Measurements from ENCODE around the gene DGCR6L. TPM values are rescaled to one million over a fixed set of nuclear protein-coding genes. Genes with fewer than 3 reads are reported as not detected.
"Not testable (repeated sequence)": the region's sequence is repeated elsewhere in the genome, so short reads cannot be mapped to it uniquely, and the experiment has no call there.

Gene DGCR6L
- total RNA-seq, 4 donors from 2014 or later = 62.5 to 123 (median 90.8) TPM

DNA sequence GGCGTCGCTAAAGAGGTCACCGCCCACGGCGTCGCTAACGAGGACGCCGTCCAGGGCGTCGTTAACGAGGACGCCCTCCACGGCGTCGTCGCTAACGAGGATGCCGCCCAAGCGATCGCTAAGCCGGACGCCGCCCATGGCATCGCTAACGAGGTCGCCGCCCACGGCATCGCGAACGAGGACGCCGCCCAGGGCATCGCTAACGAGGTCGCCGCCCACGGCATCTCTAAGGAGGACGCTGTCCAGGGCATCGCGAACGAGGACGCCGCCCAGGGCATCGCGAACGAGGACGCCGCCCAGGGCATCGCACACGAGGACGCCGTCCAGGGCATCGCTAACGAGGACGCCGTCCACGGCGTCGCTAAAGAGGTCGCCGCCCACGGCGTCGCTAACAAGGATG lies 37.0 kb upstream of the DGCR6L start:
- WGBS, 2 donors = 92 to 96% methylated on average over 59 to 65 of the region's 66 CpGs
- H3K36me3 ChIP-seq; intact Hi-C loops (cut with DNase I); H3K27ac ChIP-seq; H3K27me3 ChIP-seq; H3K9me3 ChIP-seq; H3K4me3 ChIP-seq (replicated peaks in 1 of 3); DNase-seq; H3K4me1 ChIP-seq: not testable (repeated sequence)

DNA sequence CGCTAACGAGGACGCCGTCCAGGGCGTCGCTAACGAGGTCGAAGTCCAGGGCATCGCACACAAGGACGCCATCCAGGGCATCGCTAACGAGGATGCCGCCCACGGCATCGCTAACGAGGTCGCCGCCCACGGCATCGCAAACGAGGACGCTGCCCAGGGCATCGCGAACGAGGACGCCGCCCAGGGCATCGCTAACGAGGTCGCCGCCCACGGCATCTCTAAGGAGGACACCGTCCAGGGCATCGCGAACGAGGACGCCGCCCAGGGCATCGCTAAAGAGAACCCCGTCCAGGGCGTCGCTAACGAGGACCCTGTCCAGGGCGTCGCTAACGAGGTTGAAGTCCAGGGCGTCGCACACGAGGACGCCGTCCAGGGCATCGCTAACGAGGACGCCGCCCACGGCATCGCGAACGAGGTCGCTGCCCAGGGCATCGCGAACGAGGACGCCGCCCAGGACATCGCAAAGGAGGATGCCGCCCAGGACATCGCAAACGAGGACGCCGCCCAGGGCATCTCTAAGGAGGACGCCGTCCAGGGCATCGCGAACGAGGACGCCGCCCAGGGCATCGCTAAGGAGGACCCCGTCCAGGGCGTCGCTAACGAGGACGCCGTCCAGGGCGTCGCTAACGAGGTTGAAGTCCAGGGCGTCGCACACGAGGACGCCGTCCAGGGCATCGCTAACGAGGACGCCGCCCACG lies 36.2 kb upstream of the DGCR6L start:
- H3K4me1 ChIP-seq; intact Hi-C loops (cut with DNase I); H3K9me3 ChIP-seq; H3K27ac ChIP-seq; DNase-seq; H3K4me3 ChIP-seq (replicated peaks in 1 of 3); H3K36me3 ChIP-seq; H3K27me3 ChIP-seq: not testable (repeated sequence)
- WGBS, 2 donors = 91 to 92% methylated on average over 95 to 97 of the region's 98 CpGs

- H3K9me3 ChIP-seq = no peaks in the 10 kb centered on the region
- intact Hi-C loops (cut with DNase I) = no loop called here
- no peaks in the 10 kb centered on the region for H3K4me1 ChIP-seq
- TF ChIP-seq, protein P1, sequence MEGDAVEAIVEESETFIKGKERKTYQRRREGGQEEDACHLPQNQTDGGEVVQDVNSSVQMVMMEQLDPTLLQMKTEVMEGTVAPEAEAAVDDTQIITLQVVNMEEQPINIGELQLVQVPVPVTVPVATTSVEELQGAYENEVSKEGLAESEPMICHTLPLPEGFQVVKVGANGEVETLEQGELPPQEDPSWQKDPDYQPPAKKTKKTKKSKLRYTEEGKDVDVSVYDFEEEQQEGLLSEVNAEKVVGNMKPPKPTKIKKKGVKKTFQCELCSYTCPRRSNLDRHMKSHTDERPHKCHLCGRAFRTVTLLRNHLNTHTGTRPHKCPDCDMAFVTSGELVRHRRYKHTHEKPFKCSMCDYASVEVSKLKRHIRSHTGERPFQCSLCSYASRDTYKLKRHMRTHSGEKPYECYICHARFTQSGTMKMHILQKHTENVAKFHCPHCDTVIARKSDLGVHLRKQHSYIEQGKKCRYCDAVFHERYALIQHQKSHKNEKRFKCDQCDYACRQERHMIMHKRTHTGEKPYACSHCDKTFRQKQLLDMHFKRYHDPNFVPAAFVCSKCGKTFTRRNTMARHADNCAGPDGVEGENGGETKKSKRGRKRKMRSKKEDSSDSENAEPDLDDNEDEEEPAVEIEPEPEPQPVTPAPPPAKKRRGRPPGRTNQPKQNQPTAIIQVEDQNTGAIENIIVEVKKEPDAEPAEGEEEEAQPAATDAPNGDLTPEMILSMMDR (IDR thresholded peaks at IDR 0.05) = no peak
- no peak for TF ChIP-seq POLR2A (IDR thresholded peaks at IDR 0.05)
- H3K36me3 ChIP-seq = no peaks in the 10 kb centered on the region
- 91 to 94% methylated on average over 75 to 81 of the region's 81 CpGs for WGBS, 2 donors
- H3K27ac ChIP-seq = no peak overlapping the region
- no peaks in the 10 kb centered on the region for H3K27me3 ChIP-seq
- no peak for DNase-seq
- H3K4me3 ChIP-seq (replicated peaks in 1 of 3) = no peak overlapping the region
Measured at GRCh38 chr22:20354238-20354975, 34.5 kb upstream of the DGCR6L start.

DNA sequence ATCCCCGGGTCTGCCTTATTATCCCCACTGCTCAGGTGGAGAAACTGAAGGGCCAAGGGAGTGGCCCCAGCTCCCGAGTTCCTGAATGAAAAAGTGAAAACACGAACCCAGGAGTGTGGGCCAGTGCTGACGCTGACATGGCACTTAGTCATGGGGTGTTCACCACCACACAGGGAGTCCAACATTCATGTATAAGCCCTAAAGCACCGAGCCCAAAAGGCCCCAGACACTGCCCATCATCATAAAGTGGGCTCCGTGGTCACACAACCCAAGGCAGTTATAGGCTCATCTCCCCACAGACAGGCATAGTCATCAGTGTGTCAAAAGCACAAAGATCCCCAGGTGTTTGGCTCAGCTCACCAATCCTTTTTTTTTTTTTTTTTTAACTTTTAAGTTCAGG lies 32.7 kb upstream of the DGCR6L start:
- H3K27me3 ChIP-seq; DNase-seq; H3K4me1 ChIP-seq; intact Hi-C loops (cut with DNase I); H3K36me3 ChIP-seq; H3K4me3 ChIP-seq (replicated peaks in 1 of 3); H3K9me3 ChIP-seq; H3K27ac ChIP-seq: not testable (repeated sequence)
- WGBS, 2 donors = 84 to 89% methylated on average over 3 to 4 of the region's 6 CpGs

DNA sequence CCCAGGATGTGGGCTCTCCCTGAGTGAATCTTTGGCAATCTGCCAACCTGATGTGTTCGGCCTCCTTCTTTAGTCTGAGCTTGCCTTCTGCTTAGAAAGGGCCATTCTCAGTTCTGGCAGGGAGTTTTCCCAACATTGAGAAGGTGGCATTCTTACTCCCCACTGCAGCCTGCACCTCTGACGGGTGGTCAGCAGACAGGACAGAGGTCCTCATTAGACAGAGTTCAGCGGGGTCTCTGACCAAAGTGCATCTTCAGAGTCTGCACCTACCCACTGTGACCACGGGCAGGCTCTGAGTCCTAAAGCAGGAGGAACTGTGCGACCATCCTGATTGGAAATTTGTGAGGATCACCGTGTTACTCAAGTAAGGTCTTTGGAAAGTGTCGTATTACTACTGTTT lies 26.7 kb upstream of the DGCR6L start:
- DNase-seq; H3K36me3 ChIP-seq; H3K4me1 ChIP-seq; H3K4me3 ChIP-seq (replicated peaks in 1 of 3); H3K27me3 ChIP-seq; H3K9me3 ChIP-seq; H3K27ac ChIP-seq; intact Hi-C loops (cut with DNase I): not testable (repeated sequence)
- 58 to 94% methylated on average over 2 of the region's 7 CpGs for WGBS, 2 donors

DNA sequence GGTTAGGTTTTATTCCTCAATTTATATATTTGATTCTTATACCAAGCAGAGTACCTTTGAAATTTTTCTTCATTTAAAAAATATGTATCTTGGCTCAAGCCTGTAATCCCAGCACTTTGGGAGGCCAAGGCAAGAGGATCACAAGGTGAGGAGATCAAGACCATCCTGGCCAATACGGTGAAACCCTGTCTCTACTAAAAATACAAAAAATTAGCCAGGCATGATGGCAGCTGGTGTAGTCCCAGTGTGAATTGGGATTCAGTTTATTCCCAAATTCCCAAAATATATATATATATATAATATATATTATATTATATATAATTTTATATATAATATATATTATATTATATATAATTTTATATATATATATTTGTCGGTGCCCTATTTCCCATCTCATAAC lies 18.4 kb upstream of the DGCR6L start:
- H3K4me1 ChIP-seq; H3K36me3 ChIP-seq; H3K4me3 ChIP-seq (replicated peaks in 1 of 3); H3K27ac ChIP-seq; H3K27me3 ChIP-seq; intact Hi-C loops (cut with DNase I); DNase-seq; H3K9me3 ChIP-seq: not testable (repeated sequence)
- WGBS, 2 donors = 82 to 86% methylated on average over 2 of the region's 2 CpGs

GRCh38 chr22:20337807-20338206 lies 17.9 kb upstream of the DGCR6L start:
- H3K4me3 ChIP-seq (replicated peaks in 1 of 3); H3K27me3 ChIP-seq; H3K36me3 ChIP-seq; H3K4me1 ChIP-seq; H3K27ac ChIP-seq; DNase-seq; H3K9me3 ChIP-seq; intact Hi-C loops (cut with DNase I): not testable (repeated sequence)
- 83 to 85% methylated on average over 3 of the region's 3 CpGs for WGBS, 2 donors

DNA sequence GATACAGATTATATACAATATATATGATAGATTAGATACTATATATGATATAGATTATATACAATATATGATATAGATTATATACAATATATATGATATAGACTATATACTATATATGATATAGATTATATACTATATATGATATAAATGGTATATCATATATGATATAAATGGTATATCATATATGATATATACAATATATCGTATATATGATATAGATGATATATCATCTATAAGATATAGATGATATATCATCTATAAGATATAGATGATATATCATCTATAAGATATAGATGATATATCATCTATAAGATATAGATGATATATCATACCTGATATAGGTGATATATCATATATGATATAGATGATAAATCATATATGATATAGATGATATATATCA lies 16.7 kb upstream of the DGCR6L start:
- intact Hi-C loops (cut with DNase I); H3K27me3 ChIP-seq; H3K4me3 ChIP-seq (replicated peaks in 1 of 3); H3K9me3 ChIP-seq; H3K4me1 ChIP-seq; H3K27ac ChIP-seq; DNase-seq; H3K36me3 ChIP-seq: not testable (repeated sequence)
- 67% methylated on average over 1 of the region's 1 CpG; no CpG with 5 or more reads in 1 of the 2 donors for WGBS, 2 donors

- H3K27ac ChIP-seq; H3K9me3 ChIP-seq; DNase-seq; H3K36me3 ChIP-seq; H3K4me1 ChIP-seq; intact Hi-C loops (cut with DNase I); H3K27me3 ChIP-seq; H3K4me3 ChIP-seq (replicated peaks in 1 of 3): not testable (repeated sequence)
- 75 to 78% methylated on average over 5 of the region's 5 CpGs for WGBS, 2 donors
Measured at GRCh38 chr22:20328569-20328930, 8.7 kb upstream of the DGCR6L start.

DNA sequence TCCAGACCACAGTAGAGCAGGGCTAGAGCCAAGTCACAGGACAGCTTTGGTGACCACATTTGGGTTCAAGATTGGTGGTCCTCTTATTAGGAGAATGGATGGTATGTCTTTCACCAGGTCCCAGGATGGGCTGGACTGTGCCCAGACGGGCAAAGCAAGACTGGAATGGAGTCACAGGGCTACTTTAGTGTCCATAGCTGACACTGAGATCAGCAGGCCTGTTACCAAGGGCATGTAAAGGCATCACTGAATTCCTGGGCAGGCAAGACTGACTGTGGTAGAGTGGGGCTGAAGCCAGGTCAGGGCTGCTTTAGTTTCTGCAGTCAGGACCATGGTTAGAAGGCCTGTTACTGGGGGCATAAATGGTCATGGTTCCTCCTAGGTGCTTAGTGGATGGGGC lies 6.1 kb upstream of the DGCR6L start:
- DNase-seq; intact Hi-C loops (cut with DNase I); H3K4me1 ChIP-seq; H3K27ac ChIP-seq; H3K36me3 ChIP-seq; H3K9me3 ChIP-seq; H3K4me3 ChIP-seq (replicated peaks in 1 of 3); H3K27me3 ChIP-seq: not testable (repeated sequence)
- WGBS, 2 donors = 71 to 100% methylated on average over 1 of the region's 1 CpG

Measured in thyroid gland (tissue), 4 donors.